ENCODE data around the gene TTLL6. TPM values are rescaled to one million over a fixed set of nuclear protein-coding genes. Genes with fewer than 3 reads are reported as not detected.

TTLL6 gene
- total and polyA plus RNA-seq, 4 donors = 0.94 to 2.8 (median 1.6) TPM

DNA sequence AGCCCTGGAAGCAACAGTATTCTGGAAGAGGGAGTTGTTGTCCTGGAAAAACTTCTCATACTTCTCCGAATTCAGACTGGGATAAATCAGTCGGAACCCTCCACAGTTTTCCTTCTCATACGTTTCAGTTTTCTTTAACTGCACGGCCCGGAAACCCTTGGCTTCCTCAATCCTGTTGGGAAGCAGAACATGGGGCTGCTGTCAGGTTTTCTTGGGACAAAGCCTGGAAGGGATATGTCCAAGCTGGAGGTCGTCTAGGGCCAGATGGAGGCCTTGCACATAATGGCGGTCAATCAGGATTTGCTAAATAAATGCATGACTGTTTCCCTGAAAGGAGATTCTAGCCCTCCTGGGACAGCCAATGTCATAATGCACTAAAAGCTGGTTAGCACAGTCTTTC, 29.2 kb downstream of the TTLL6 start:
- H3K27me3 ChIP-seq (ENCODE audit: control insufficient read depth in 3 of 3, insufficient read depth in 3 of 3, low read length in 2 of 3) = peaks cover 0 to 14% (median 0%) of the 10 kb centered on the region in 3 donors
- H3K27ac ChIP-seq (ENCODE audit: low read depth in 1 of 2, low read length in 1 of 2) = no peak overlapping the region
- H3K36me3 ChIP-seq (ENCODE audit: control insufficient read depth in 4 of 4, insufficient read depth in 4 of 4, low read length in 4 of 4) = no peaks in the 10 kb centered on the region
- no peaks in the 10 kb centered on the region for H3K9me3 ChIP-seq (ENCODE audit: control insufficient read depth in 4 of 4, insufficient read depth in 3 of 4, low read length in 3 of 4)
- no peak overlapping the region for H3K9ac ChIP-seq (ENCODE audit: insufficient read depth in 1 of 2, low read length in 2 of 2)
- no peaks in the 10 kb centered on the region for H3K4me1 ChIP-seq (ENCODE audit: control insufficient read depth in 5 of 5, insufficient read depth in 5 of 5, low read length in 5 of 5)
- H3K4me3 ChIP-seq = no peak overlapping the region
- ATAC-seq (ENCODE audit: insufficient read depth, low FRiP score) (no peak), DNase-seq (no peak)
- TF ChIP-seq CTCF (IDR thresholded peaks at IDR 0.05; ENCODE audit: control extremely low read depth, extremely low read depth) = no peak
- WGBS, 2 donors = 84 to 85% methylated on average over 7 of the region's 7 CpGs

- no peak for TF ChIP-seq CTCF (IDR thresholded peaks at IDR 0.05; ENCODE audit: control extremely low read depth, extremely low read depth)
- no peaks in the 10 kb centered on the region for H3K36me3 ChIP-seq (ENCODE audit: control insufficient read depth in 4 of 4, insufficient read depth in 4 of 4, low read length in 4 of 4)
Observed at GRCh38 chr17:48779421-48779820, 37.6 kb downstream of the TTLL6 start.

GRCh38 chr17:48776602-48777001, 40.4 kb downstream of the TTLL6 start:
- no peak for TF ChIP-seq CTCF (IDR thresholded peaks at IDR 0.05; ENCODE audit: control extremely low read depth, extremely low read depth)
- Histone ChIP-seq H3K4me1 (ENCODE audit: control insufficient read depth in 5 of 5, insufficient read depth in 5 of 5, low read length in 5 of 5) (no peaks in the 10 kb centered on the region), H3K9me3 (ENCODE audit: control insufficient read depth in 4 of 4, insufficient read depth in 3 of 4, low read length in 3 of 4) (no peaks in the 10 kb centered on the region), H3K27ac (ENCODE audit: low read depth in 1 of 2, low read length in 1 of 2) (no peak overlapping the region), H3K27me3 (ENCODE audit: control insufficient read depth in 3 of 3, insufficient read depth in 3 of 3, low read length in 2 of 3) (peaks cover 0 to 9% (median 0%) of the 10 kb centered on the region in 3 donors), H3K9ac (ENCODE audit: insufficient read depth in 1 of 2, low read length in 2 of 2) (no peak overlapping the region), H3K4me3 (no peak overlapping the region), H3K36me3 (ENCODE audit: control insufficient read depth in 4 of 4, insufficient read depth in 4 of 4, low read length in 4 of 4) (no peaks in the 10 kb centered on the region)
- DNase-seq (no peak), ATAC-seq (ENCODE audit: insufficient read depth, low FRiP score) (no peak)

More at GRCh38 chr17:48779421-48779820, 37.6 kb downstream of the TTLL6 start:
- Histone ChIP-seq H3K27me3 (ENCODE audit: control insufficient read depth in 3 of 3, insufficient read depth in 3 of 3, low read length in 2 of 3) (peaks cover 0 to 12% (median 0%) of the 10 kb centered on the region in 3 donors), H3K4me3 (no peak overlapping the region), H3K4me1 (ENCODE audit: control insufficient read depth in 5 of 5, insufficient read depth in 5 of 5, low read length in 5 of 5) (no peaks in the 10 kb centered on the region), H3K27ac (ENCODE audit: low read depth in 1 of 2, low read length in 1 of 2) (no peak overlapping the region), H3K9ac (ENCODE audit: insufficient read depth in 1 of 2, low read length in 2 of 2) (no peak overlapping the region), H3K9me3 (ENCODE audit: control insufficient read depth in 4 of 4, insufficient read depth in 3 of 4, low read length in 3 of 4) (no peaks in the 10 kb centered on the region)
- DNase-seq (no peak), ATAC-seq (ENCODE audit: insufficient read depth, low FRiP score) (no peak)

GRCh38 chr17:48773245-48773644, 43.8 kb downstream of the TTLL6 start:
- H3K9me3 ChIP-seq (ENCODE audit: control insufficient read depth in 4 of 4, insufficient read depth in 3 of 4, low read length in 3 of 4) = no peaks in the 10 kb centered on the region
- H3K27ac ChIP-seq (ENCODE audit: low read depth in 1 of 2, low read length in 1 of 2) = no peak overlapping the region

More at GRCh38 chr17:48773245-48773644, 43.8 kb downstream of the TTLL6 start:
- Histone ChIP-seq H3K36me3 (ENCODE audit: control insufficient read depth in 4 of 4, insufficient read depth in 4 of 4, low read length in 4 of 4) (no peaks in the 10 kb centered on the region), H3K4me3 (no peak overlapping the region), H3K27me3 (ENCODE audit: control insufficient read depth in 3 of 3, insufficient read depth in 3 of 3, low read length in 2 of 3) (peaks cover 0 to 6% (median 0%) of the 10 kb centered on the region in 3 donors), H3K9ac (ENCODE audit: insufficient read depth in 1 of 2, low read length in 2 of 2) (no peak overlapping the region), H3K4me1 (ENCODE audit: control insufficient read depth in 5 of 5, insufficient read depth in 5 of 5, low read length in 5 of 5) (no peaks in the 10 kb centered on the region)
- 84 to 88% methylated on average over 3 of the region's 3 CpGs for WGBS, 2 donors
- no peak for TF ChIP-seq CTCF (IDR thresholded peaks at IDR 0.05; ENCODE audit: control extremely low read depth, extremely low read depth)
- ATAC-seq (ENCODE audit: insufficient read depth, low FRiP score) (no peak), DNase-seq (no peak)
